SU-DHL-6 (cell line): ENCODE results near the gene C10orf53.

ENCODE experiments used
- H2AFZ ChIP-seq: fragments of 200-600 bp; sonication (generic); 2 replicates; pipeline ENCODE4 v1.6.1; 2014; ENCODE audit warnings: low read depth, mild to moderate bottlenecking, moderate library complexity, mixed read lengths, antibody characterized with exemption, low read length; ENCODE audit not compliant: severe bottlenecking
- H3F3A ChIP-seq: fragments of 200-600 bp; shearing (Covaris generic); 2 replicates; pipeline ENCODE4 v1.6.0; 2016; ENCODE audit warnings: antibody characterized with exemption, mild to moderate bottlenecking; ENCODE audit not compliant: insufficient read depth
- H3K27ac ChIP-seq: fragments of 200-600 bp; sonication (generic); 2 replicates; pipeline ENCODE4 v1.5.1; 2016; ENCODE audit warnings: low read depth, mild to moderate bottlenecking, low read length, moderate library complexity, mixed read lengths
- H3K27me3 ChIP-seq: fragments of 200-600 bp; sonication (generic), shearing (Covaris generic); 2 replicates; pipeline ENCODE4 v1.6.0; 2014; ENCODE audit warnings: mild to moderate bottlenecking, low read length
- H3K36me3 ChIP-seq: fragments of 200-600 bp; sonication (generic); 2 replicates; pipeline ENCODE4 v1.6.1; 2014; ENCODE audit warnings: mild to moderate bottlenecking, low read length, mixed read lengths
- H3K4me2 ChIP-seq: fragments of 300-600, 200-600 bp; shearing (Covaris generic), sonication (generic); 2 replicates; pipeline ENCODE4 v1.6.0; 2014; ENCODE audit warnings: low read length, low read depth, mild to moderate bottlenecking; ENCODE audit not compliant: poor library complexity, severe bottlenecking
- H3K4me3 ChIP-seq: fragments of 200-600 bp; sonication (generic); 2 replicates; pipeline ENCODE4 v1.5.1; 2014; ENCODE audit warnings: antibody characterized with exemption, low read length, mild to moderate bottlenecking, mixed read lengths; ENCODE audit not compliant: insufficient read depth, poor library complexity, severe bottlenecking
- H3K79me2 ChIP-seq: fragments of 200-600 bp; sonication (generic); 2 replicates; pipeline ENCODE4 v1.6.1; 2014; ENCODE audit warnings: mild to moderate bottlenecking, low read length, moderate library complexity; ENCODE audit not compliant: insufficient read depth
- H3K9ac ChIP-seq: fragments of 200-600 bp; sonication (generic); 2 replicates; pipeline ENCODE4 v1.7.0; 2014; ENCODE audit warnings: mild to moderate bottlenecking, low read length
- H3K9me2 ChIP-seq: fragments of 200-600 bp; sonication (generic); replicated peaks from 2 replicates; pipeline ENCODE4 v1.6.1; 2014; ENCODE audit warnings: low read length; ENCODE audit not compliant: insufficient read depth
- H3K9me3 ChIP-seq: fragments of 200-600 bp; sonication (generic); 2 replicates; pipeline ENCODE4 v1.6.1; 2014; ENCODE audit warnings: low read length, mixed read lengths; ENCODE audit not compliant: insufficient read depth
- H4K20me1 ChIP-seq: fragments of 200-600 bp; sonication (generic); 2 replicates; pipeline ENCODE4 v1.6.1; 2014; ENCODE audit warnings: low read depth, mild to moderate bottlenecking, antibody characterized with exemption, low read length, moderate library complexity, mixed read lengths
- EZH2phosphoT487 ChIP-seq: fragments of 200-600 bp; sonication (generic), shearing (Covaris generic); conservative IDR thresholded peaks from 2 replicates; pipeline ENCODE4 v1.6.1; 2018; ENCODE audit warnings: mild to moderate bottlenecking, antibody characterized with exemption, low read length, moderate library complexity, mixed read lengths
- TF ChIP-seq, protein P1 (sequence below): fragments of 200-600 bp; sonication (generic); IDR thresholded peaks from one replicate; pipeline ENCODE4 v1.5.1; 2017; ENCODE audit warnings: antibody characterized with exemption, mild to moderate bottlenecking, low read length, moderate library complexity; ENCODE audit not compliant: insufficient read depth, poor library complexity, severe bottlenecking

Gene C10orf53

GRCh38 chr10:49688920-49689319 lies 9.5 kb downstream of the C10orf53 start:
- H3K9me2 ChIP-seq: no peaks in the 10 kb centered on the region
- no peak overlapping the region for H3K4me2 ChIP-seq
- no peak overlapping the region for H3K4me3 ChIP-seq
- H3F3A ChIP-seq: no peaks in the 10 kb centered on the region
- H4K20me1 ChIP-seq: no peaks in the 10 kb centered on the region
- no peak overlapping the region for H3K27ac ChIP-seq
- H3K27me3 ChIP-seq: no peaks in the 10 kb centered on the region
- H3K79me2 ChIP-seq: no peaks in the 10 kb centered on the region
- H2AFZ ChIP-seq: no peak overlapping the region
- no peaks in the 10 kb centered on the region for H3K36me3 ChIP-seq
- no peak for TF ChIP-seq EZH2phosphoT487
- TF ChIP-seq, protein P1, sequence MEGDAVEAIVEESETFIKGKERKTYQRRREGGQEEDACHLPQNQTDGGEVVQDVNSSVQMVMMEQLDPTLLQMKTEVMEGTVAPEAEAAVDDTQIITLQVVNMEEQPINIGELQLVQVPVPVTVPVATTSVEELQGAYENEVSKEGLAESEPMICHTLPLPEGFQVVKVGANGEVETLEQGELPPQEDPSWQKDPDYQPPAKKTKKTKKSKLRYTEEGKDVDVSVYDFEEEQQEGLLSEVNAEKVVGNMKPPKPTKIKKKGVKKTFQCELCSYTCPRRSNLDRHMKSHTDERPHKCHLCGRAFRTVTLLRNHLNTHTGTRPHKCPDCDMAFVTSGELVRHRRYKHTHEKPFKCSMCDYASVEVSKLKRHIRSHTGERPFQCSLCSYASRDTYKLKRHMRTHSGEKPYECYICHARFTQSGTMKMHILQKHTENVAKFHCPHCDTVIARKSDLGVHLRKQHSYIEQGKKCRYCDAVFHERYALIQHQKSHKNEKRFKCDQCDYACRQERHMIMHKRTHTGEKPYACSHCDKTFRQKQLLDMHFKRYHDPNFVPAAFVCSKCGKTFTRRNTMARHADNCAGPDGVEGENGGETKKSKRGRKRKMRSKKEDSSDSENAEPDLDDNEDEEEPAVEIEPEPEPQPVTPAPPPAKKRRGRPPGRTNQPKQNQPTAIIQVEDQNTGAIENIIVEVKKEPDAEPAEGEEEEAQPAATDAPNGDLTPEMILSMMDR: no peak
- H3K9me3 ChIP-seq: no peaks in the 10 kb centered on the region
- no peak overlapping the region for H3K9ac ChIP-seq

DNA sequence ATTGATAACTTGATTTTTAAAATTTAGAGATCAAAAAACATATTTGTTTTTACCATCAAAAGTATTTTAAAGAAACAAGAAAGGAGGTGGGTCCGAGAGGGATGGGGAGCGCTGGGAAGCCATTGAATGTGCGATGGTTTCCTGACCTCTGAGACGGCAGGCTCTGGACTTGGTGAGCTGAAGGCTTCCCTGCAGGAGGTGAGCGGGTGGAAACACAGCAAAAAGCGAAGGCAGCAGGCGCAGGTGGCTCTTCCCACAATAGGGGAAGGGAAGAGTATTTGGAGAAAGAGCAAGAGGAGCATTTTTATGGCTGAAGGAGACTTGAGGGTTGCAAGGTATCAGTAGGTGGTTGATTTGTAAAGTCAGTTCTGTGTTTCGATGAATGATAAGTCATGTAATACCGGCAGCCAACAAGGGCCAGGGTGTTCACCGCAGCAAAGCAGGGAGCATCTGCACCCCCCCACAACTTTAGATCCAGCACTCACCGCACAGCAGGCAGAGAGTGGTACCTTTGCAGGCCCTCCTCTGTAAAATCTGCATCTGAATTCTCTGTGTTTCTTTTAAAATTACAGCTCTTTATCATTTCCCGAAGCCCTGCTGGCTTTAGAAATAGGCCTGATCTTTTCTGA lies 10.5 kb downstream of the C10orf53 start:
- no peaks in the 10 kb centered on the region for H3K36me3 ChIP-seq
- H3K79me2 ChIP-seq: no peaks in the 10 kb centered on the region
- no peaks in the 10 kb centered on the region for H3F3A ChIP-seq
- H3K4me2 ChIP-seq: no peak overlapping the region
- TF ChIP-seq EZH2phosphoT487: no peak
- TF ChIP-seq, protein P1: no peak
- H3K9me2 ChIP-seq: no peaks in the 10 kb centered on the region
- no peaks in the 10 kb centered on the region for H3K9me3 ChIP-seq
- no peak overlapping the region for H2AFZ ChIP-seq
- H3K9ac ChIP-seq: no peak overlapping the region
- no peak overlapping the region for H3K4me3 ChIP-seq
- H4K20me1 ChIP-seq: no peaks in the 10 kb centered on the region
- no peaks in the 10 kb centered on the region for H3K27me3 ChIP-seq
- H3K27ac ChIP-seq: no peak overlapping the region

DNA sequence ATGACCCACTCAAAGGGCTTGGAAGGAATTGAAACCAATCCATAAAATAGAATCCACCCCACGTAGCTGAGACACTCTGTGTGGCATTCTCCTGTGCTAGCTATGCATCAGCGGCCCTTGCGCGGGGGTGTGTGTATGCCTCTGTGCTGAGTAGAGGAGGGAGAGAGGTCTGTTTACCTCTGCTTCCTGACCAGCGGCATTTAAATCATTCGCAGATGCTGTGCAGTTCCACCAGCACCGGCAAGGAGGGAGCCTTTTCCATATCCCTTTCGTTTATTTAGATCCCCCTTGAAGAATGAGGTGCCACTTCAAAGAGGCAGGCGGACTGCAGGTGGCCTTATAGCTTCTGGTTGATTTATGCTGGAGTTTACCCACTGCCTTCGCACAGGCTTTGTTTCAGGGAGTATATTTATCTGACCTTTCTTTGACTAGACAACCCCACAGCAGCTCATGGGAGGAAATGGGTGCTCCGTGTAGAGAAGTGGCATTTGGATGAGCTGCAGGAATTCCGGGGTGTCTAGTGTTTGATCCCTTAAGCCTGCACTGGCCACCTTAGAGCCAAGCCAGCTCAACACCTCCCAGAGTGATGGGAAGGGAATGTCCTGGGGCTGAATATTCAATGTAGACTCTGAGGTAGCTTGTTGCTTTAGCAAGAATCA lies 11.4 kb downstream of the C10orf53 start:
- H3K4me3 ChIP-seq: no peak overlapping the region
- H3F3A ChIP-seq: no peaks in the 10 kb centered on the region
- TF ChIP-seq, protein P1: no peak
- no peak for TF ChIP-seq EZH2phosphoT487
- H2AFZ ChIP-seq: no peak overlapping the region
- no peaks in the 10 kb centered on the region for H3K27me3 ChIP-seq
- H3K9ac ChIP-seq: no peak overlapping the region
- H3K79me2 ChIP-seq: no peaks in the 10 kb centered on the region
- H3K4me2 ChIP-seq: no peak overlapping the region
- no peaks in the 10 kb centered on the region for H3K9me3 ChIP-seq
- no peak overlapping the region for H3K27ac ChIP-seq
- no peaks in the 10 kb centered on the region for H4K20me1 ChIP-seq
- H3K9me2 ChIP-seq: no peaks in the 10 kb centered on the region
- no peaks in the 10 kb centered on the region for H3K36me3 ChIP-seq
